Trophoblast cell (in vitro differentiated cells and primary cell): ENCODE measurements around the gene MYBPH.

Experiments used
- DNase-seq, 2 donors: peaks; one replicate each; pipeline ENCODE4 v3.0.0-alpha.2; 2016
- H2AFZ ChIP-seq: 2 replicates; pipeline ENCODE4 v1.6.1; 2013; ENCODE audit warnings: low read length, moderate library complexity, mild to moderate bottlenecking; ENCODE audit not compliant: insufficient read depth, poor library complexity
- H2AK5ac ChIP-seq: 2 replicates; pipeline ENCODE4 v1.6.1; 2013; ENCODE audit warnings: mild to moderate bottlenecking, low read length
- H2BK120ac ChIP-seq: 2 replicates; pipeline ENCODE4 v1.6.1; 2013; ENCODE audit warnings: low read length, mild to moderate bottlenecking, moderate library complexity; ENCODE audit not compliant: insufficient read depth, poor library complexity
- H2BK12ac ChIP-seq: 2 replicates; pipeline ENCODE4 v1.6.1; 2013; ENCODE audit warnings: mild to moderate bottlenecking, low read length, moderate library complexity
- H2BK5ac ChIP-seq: 2 replicates; pipeline ENCODE4 v1.6.1; 2013; ENCODE audit warnings: low read length, low read depth, moderate library complexity, mild to moderate bottlenecking; ENCODE audit not compliant: poor library complexity
- H3K14ac ChIP-seq: 2 replicates; pipeline ENCODE4 v1.6.1; 2013; ENCODE audit warnings: mild to moderate bottlenecking, low read length
- H3K18ac ChIP-seq: 2 replicates; pipeline ENCODE4 v1.6.1; 2013; ENCODE audit warnings: mild to moderate bottlenecking, low read length
- H3K23ac ChIP-seq: 2 replicates; pipeline ENCODE4 v1.6.1; 2013; ENCODE audit warnings: low read length
- H3K27ac ChIP-seq: 2 replicates; pipeline ENCODE4 v1.5.1; 2013; ENCODE audit warnings: low read depth, mild to moderate bottlenecking, inconsistent platforms, low read length, moderate library complexity
- H3K27me3 ChIP-seq: 2 replicates; pipeline ENCODE4 v1.6.1; 2013; ENCODE audit warnings: inconsistent platforms, mild to moderate bottlenecking, low read length, moderate library complexity; ENCODE audit not compliant: insufficient read depth
- H3K36me3 ChIP-seq, 2 experiments: 1 replicate in 1 of 2; 2 replicates in 1 of 2; pipeline ENCODE4 v1.6.1; 2013; ENCODE audit warnings: low read length in 2 of 2, mild to moderate bottlenecking in 2 of 2, moderate library complexity in 1 of 2; ENCODE audit not compliant: insufficient read depth in 2 of 2, control insufficient read depth in 1 of 2
- H3K4ac ChIP-seq: 2 replicates; pipeline ENCODE4 v1.6.1; 2013; ENCODE audit warnings: low read depth, mild to moderate bottlenecking, low read length, moderate library complexity
- H3K4me1 ChIP-seq, 2 experiments: 1 replicate in 1 of 2; 2 replicates in 1 of 2; pipeline ENCODE4 v1.6.1; 2013; ENCODE audit warnings: low read length in 2 of 2, mild to moderate bottlenecking in 2 of 2, moderate library complexity in 1 of 2; ENCODE audit not compliant: insufficient read depth in 2 of 2, control insufficient read depth in 1 of 2
- H3K4me2 ChIP-seq: 2 replicates; pipeline ENCODE4 v1.6.1; 2013; ENCODE audit warnings: inconsistent platforms, mild to moderate bottlenecking, low read length, moderate library complexity
- H3K4me3 ChIP-seq: 2 replicates; pipeline ENCODE4 v1.5.1; 2013; ENCODE audit warnings: mild to moderate bottlenecking, low read depth, low read length, inconsistent platforms
- H3K79me1 ChIP-seq: one replicate; pipeline ENCODE4 v1.6.1; 2013; ENCODE audit warnings: low read length
- H3K79me2 ChIP-seq: 2 replicates; pipeline ENCODE4 v1.6.1; 2013; ENCODE audit warnings: low read length, mild to moderate bottlenecking; ENCODE audit not compliant: control insufficient read depth, insufficient read depth, poor library complexity
- H3K9ac ChIP-seq: 2 replicates; pipeline ENCODE4 v1.6.1; 2013; ENCODE audit warnings: mild to moderate bottlenecking, low read length
- H3K9me3 ChIP-seq: 2 replicates; pipeline ENCODE4 v1.6.1; 2013; ENCODE audit warnings: low read depth, mild to moderate bottlenecking, control low read depth, inconsistent platforms, low read length; ENCODE audit not compliant: insufficient read depth
- H4K12ac ChIP-seq: 2 replicates; pipeline ENCODE4 v1.6.1; 2013; ENCODE audit warnings: low read depth, mild to moderate bottlenecking, low read length, moderate library complexity
- H4K8ac ChIP-seq: 2 replicates; pipeline ENCODE4 v1.6.1; 2013; ENCODE audit warnings: low read depth, mild to moderate bottlenecking, low read length, moderate library complexity
- H4K91ac ChIP-seq: one replicate; pipeline ENCODE4 v1.6.1; 2013; ENCODE audit warnings: low read depth, mild to moderate bottlenecking, low read length, moderate library complexity
- WGBS: extraction: QIAGEN DNeasy Blood & Tissue Kit; methylation state at CpG from one replicate; pipeline ENCODE4 v1.1.7; 2013; ENCODE audit warnings: missing lambda C conversion rate; ENCODE audit not compliant: insufficient read length, insufficient coverage; ENCODE audit errors: extremely low coverage; 5-methylcytosine and 5-hydroxymethylcytosine counted together

The MYBPH gene

DNA sequence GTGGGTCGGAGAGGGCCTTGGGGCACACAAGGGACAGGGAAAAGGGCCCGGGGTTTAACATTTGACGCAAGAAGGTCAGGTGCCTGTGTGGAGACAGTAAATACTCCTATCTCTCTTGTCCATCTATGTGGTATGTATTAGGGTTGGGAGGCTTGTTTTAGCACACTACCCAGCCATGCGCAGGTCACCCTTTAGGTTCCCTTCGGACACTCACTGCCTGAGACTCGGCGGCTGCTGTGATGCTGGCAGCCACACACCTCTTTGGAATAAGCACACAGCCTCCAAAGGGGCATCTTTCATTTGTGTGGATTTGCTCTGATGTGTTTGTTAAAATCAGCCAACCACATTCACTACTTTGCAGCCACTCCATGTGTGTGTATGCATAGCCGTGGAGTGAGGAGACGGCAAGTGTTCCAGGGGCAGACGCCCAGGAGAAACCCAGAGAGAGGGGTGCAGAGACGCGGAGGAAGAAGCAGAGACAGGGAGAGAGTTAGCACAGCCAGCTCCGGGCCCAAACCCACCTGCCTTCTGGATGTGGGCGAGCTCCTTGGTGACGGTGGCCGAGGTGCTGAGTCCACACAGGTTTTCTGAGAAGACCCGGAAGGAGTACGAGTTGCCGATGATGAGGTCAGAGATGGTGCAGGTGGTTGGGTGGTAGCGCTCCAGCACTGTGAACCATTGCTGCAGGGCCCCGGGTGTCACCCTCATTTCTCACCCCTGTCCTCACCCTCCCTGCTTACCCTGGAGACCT lies 5.7 kb downstream of the MYBPH start:
- H3K4me3 ChIP-seq = no peak overlapping the region
- no peaks in the 10 kb centered on the region for H3K79me2 ChIP-seq
- H3K14ac ChIP-seq = no peak overlapping the region
- no peaks in the 10 kb centered on the region for H3K36me3 ChIP-seq
- H4K12ac ChIP-seq = no peak overlapping the region
- H3K79me1 ChIP-seq = no peaks in the 10 kb centered on the region
- H3K27me3 ChIP-seq = no peaks in the 10 kb centered on the region
- no peaks in the 10 kb centered on the region for H3K4me1 ChIP-seq
- no peak overlapping the region for H2AK5ac ChIP-seq
- no peak overlapping the region for H3K9ac ChIP-seq
- no peak overlapping the region for H3K4me2 ChIP-seq
- no peak overlapping the region for H2BK120ac ChIP-seq
- H4K91ac ChIP-seq = no peak overlapping the region
- no peak overlapping the region for H3K27ac ChIP-seq
- no peak overlapping the region for H2BK5ac ChIP-seq
- no peak for DNase-seq
- no peak overlapping the region for H2BK12ac ChIP-seq
- peaks cover 5% of the 10 kb centered on the region for H3K9me3 ChIP-seq
- WGBS = no CpG with 5 or more reads among the region's 21 CpGs
- no peak overlapping the region for H4K8ac ChIP-seq
- no peak overlapping the region for H3K4ac ChIP-seq
- H3K18ac ChIP-seq = no peak overlapping the region
- no peak overlapping the region for H3K23ac ChIP-seq
- no peak overlapping the region for H2AFZ ChIP-seq

GRCh38 chr1:203168991-203169390 lies 6.6 kb downstream of the MYBPH start:
- Histone ChIP-seq H2BK12ac (no peak overlapping the region), H2AK5ac (no peak overlapping the region), H3K79me2 (no peaks in the 10 kb centered on the region), H3K4me3 (no peak overlapping the region), H2BK5ac (no peak overlapping the region), H3K4ac (no peak overlapping the region), H2BK120ac (no peak overlapping the region), H3K4me1 (no peaks in the 10 kb centered on the region), H3K9me3 (peaks cover 5% of the 10 kb centered on the region), H3K23ac (no peak overlapping the region), H3K9ac (no peak overlapping the region), H3K27ac (no peak overlapping the region), H3K14ac (no peak overlapping the region), H3K27me3 (no peaks in the 10 kb centered on the region), H2AFZ (no peak overlapping the region), H4K8ac (no peak overlapping the region), H3K4me2 (no peak overlapping the region), H3K18ac (no peak overlapping the region), H4K91ac (no peak overlapping the region), H3K36me3 (no peaks in the 10 kb centered on the region), H3K79me1 (no peaks in the 10 kb centered on the region), H4K12ac (no peak overlapping the region)
- DNase-seq = no peak
- WGBS = no CpG with 5 or more reads among the region's 9 CpGs

- WGBS = no CpG with 5 or more reads among the region's 12 CpGs
- Histone ChIP-seq H2BK12ac (no peak overlapping the region), H4K8ac (no peak overlapping the region), H3K27ac (no peak overlapping the region), H4K12ac (no peak overlapping the region), H2BK120ac (no peak overlapping the region), H3K9me3 (peaks cover 5% of the 10 kb centered on the region), H3K9ac (no peak overlapping the region), H3K27me3 (no peaks in the 10 kb centered on the region), H4K91ac (no peak overlapping the region), H3K4ac (no peak overlapping the region), H2BK5ac (no peak overlapping the region), H3K14ac (no peak overlapping the region), H2AFZ (no peak overlapping the region), H3K79me1 (no peaks in the 10 kb centered on the region), H3K79me2 (no peaks in the 10 kb centered on the region), H3K18ac (no peak overlapping the region), H3K4me3 (no peak overlapping the region), H3K36me3 (no peaks in the 10 kb centered on the region), H3K4me2 (no peak overlapping the region), H3K23ac (no peak overlapping the region), H2AK5ac (no peak overlapping the region), H3K4me1 (no peaks in the 10 kb centered on the region)
- no peak for DNase-seq
Observed at GRCh38 chr1:203168256-203168786, 7.3 kb downstream of the MYBPH start.

DNA sequence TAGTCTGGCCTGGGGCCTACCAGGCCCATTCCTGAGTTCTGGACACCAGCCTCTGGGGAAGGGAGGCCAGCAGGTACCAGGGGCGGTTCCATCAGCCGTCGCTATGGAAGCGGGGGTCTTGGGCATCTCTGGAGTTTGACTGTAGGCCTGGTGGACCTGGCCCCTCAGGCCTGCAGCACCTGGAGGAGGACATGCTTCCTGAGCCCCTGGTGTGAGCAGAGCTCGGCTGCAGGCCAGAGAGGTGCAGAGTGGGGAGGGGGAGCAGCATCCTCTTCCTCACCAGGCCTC lies 7.8 kb downstream of the MYBPH start:
- H4K91ac ChIP-seq = no peak overlapping the region
- no peak overlapping the region for H2AFZ ChIP-seq
- H3K18ac ChIP-seq = no peak overlapping the region
- H3K27ac ChIP-seq = no peak overlapping the region
- no peak for DNase-seq
- no peak overlapping the region for H4K12ac ChIP-seq
- no peak overlapping the region for H3K14ac ChIP-seq
- H2BK12ac ChIP-seq = no peak overlapping the region
- H3K4me2 ChIP-seq = no peak overlapping the region
- H2AK5ac ChIP-seq = no peak overlapping the region
- no peak overlapping the region for H2BK120ac ChIP-seq
- no peaks in the 10 kb centered on the region for H3K79me1 ChIP-seq
- H3K9ac ChIP-seq = no peak overlapping the region
- no peak overlapping the region for H3K4ac ChIP-seq
- H3K4me1 ChIP-seq = no peaks in the 10 kb centered on the region
- H3K36me3 ChIP-seq = no peaks in the 10 kb centered on the region
- WGBS = no CpG with 5 or more reads among the region's 5 CpGs
- no peaks in the 10 kb centered on the region for H3K27me3 ChIP-seq
- H3K9me3 ChIP-seq = peaks cover 5% of the 10 kb centered on the region
- H3K23ac ChIP-seq = no peak overlapping the region
- no peak overlapping the region for H2BK5ac ChIP-seq
- H3K79me2 ChIP-seq = no peaks in the 10 kb centered on the region
- H4K8ac ChIP-seq = no peak overlapping the region
- H3K4me3 ChIP-seq = no peak overlapping the region
